ENCODE measurements around the gene N4BP2. TPM values are rescaled to one million over a fixed set of nuclear protein-coding genes. Genes with fewer than 3 reads are reported as not detected.

Gene N4BP2
- polyA plus RNA-seq, 3 donors: 21.7 to 23.8 (median 23.7) TPM

DNA sequence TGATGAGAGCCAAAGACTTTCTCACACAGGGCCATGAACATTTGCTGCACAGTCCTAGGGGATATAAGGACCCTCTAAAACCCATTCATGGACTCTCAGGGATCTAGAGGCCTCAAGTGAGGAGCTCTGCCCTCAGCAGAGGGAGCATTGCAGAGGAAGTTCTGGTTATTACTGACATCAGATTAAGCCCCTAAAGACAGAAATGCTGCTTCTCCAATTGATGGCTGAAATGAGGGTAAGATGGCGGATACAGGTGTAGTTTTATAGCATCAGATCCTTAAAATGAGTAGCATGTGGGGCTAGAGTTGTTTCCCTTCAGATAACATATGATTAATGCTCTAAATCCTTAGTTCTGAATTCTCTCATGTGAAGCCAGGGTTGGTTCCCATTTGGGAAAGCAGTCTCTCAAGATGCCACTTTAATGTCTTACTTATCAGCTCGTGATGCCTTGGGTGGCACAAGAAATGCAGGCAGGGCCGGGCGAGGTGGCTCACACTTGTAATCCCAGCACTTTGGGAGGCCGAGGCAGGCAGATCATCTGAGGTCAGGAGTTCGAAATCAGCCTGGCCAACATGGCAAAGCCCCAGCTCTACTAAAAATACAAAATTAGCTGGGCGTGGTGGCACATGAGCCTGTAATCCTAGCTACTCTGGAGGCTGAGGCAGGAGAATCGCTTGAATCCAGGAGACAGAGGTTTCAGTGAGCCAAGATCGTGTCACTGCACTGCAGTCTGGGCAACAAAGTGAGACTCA is 148.0 kb downstream of the N4BP2 start:
- DNase-seq (ENCODE audit: low read depth in 3 of 3, low spot score in 2 of 3): no peak

DNA sequence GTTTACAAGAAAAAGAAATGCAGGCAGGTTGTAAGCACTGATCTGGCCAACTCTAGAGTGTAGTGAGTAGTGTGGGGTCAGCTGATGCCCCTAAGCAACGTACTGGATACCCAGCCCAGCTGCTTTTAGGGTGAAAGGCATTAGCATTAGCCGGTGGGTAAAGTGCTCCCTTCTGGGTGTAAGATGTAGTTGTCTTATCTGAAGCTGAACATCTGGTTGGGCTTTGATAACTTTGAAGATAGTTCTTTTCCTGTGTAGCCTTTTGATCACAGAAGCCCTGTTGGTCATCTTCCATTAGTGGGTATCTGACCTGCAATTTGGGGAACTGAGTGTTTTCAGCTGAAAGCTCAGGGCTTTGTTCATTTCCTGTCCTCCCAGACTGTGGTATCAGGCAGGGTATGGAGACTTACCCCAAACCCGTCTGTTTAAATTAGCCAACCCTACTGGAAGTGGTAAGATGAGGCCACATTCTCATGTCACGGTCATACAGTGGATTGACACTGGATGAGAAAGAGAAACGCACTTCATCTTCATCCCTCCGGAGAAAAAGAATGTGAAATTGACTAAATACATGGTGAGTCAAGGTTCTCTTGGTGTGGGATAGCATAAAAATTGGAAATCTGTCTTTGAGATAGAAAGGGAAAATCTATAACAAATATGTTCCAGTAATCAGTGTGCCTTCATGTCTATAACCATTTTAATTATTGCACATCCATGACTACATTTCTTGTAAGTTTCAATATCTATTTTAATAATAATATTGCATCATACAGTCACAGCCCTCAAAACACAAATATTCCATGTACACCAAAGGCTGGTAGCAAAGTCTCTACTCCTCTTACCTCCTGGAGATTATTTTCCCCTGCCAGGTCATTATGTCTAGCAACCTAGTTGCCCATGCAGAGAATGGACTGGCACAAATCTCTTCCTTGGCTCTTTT is 148.9 kb downstream of the N4BP2 start:
- no peak for DNase-seq (ENCODE audit: low read depth in 3 of 3, low spot score in 2 of 3)

DNA sequence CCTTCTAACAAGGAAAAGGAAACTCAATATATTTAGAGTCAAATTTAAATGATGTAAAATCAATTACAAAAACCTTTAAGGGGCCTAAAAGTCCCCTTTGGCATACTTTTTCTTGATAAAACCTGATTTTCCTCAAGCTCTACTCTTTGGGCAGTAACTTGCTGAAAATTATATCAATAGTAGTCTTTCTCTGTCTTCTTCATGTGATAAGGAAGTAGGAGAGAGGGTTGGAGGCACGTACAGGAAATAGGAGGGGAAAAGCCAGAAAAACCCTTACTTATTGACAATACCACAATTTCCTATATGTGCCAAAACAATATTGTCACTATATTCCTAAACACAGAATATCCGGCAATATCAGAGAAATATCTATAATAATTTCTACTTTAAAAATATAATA is 149.8 kb downstream of the N4BP2 start:
- no peak for DNase-seq (ENCODE audit: low read depth in 3 of 3, low spot score in 2 of 3)

Other genes starting within 250 kb of the N4BP2 start
- gene PDS5A, start 78.9 kb upstream of the N4BP2 start, polyA plus RNA-seq (ENCODE audit: insufficient read length in 3 of 3): 10 to 100 TPM; 69.7 to 71.7 (median 70.5) TPM
- under 1 TPM; 0.33 to 0.87 (median 0.67) TPM for gene RHOH, start 140.2 kb downstream of the N4BP2 start, polyA plus RNA-seq (ENCODE audit: insufficient read length in 3 of 3)

Measured in right renal cortex interstitium (tissue), 3 donors.